ENCODE results near the gene HLA-F. TPM values are rescaled to one million over a fixed set of nuclear protein-coding genes. Genes with fewer than 3 reads are reported as not detected.

Gene HLA-F
- total and polyA plus RNA-seq, 12 donors: 24.0 to 191 (median 31.9) TPM

DNA sequence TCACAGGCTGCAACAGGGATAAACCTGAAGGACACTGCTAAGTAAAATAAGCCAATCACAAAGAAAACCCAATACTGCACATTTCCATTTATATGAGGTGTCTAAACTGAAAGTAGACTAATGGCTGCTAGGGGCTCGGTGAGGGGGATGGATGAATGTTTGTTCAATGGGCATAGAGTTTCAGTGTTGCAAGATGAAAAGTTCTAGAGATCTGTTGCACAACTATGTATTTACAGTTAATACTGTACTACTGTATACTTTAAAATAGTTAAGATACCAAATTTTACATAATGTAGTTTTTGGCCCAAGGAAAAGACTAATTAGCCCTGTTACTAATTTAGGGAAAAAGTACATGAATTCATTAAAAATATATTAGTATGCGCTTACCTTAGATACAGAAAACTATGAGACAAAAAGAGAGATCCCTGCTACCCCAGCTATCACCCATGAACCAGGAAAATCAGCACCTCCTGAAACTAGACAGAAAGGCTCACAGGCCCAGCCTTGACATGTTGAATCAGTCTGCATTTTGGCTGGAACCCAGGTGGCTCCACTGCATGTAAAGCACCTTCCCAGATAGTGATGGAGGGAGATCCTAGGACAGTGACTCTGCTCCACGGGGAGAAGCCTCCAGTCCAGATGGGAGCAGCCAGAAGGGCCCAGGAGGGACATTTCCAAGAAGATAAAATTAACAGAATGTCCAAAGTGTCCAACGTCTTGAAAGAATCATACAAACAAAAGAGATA is 16.1 kb downstream of the HLA-F start:
- H3K27me3 ChIP-seq: no peaks in the 10 kb centered on the region
- no peak overlapping the region for H3K4me3 ChIP-seq
- 51 to 56% methylated on average over 4 of the region's 4 CpGs for WGBS, 2 donors
- peaks cover 0 to 23% (median 0%) of the 10 kb centered on the region in 9 donors for H3K36me3 ChIP-seq
- DNase-seq (no peak), ATAC-seq (no peak)
- H3K27ac ChIP-seq: no peak overlapping the region
- TF ChIP-seq, protein P1, sequence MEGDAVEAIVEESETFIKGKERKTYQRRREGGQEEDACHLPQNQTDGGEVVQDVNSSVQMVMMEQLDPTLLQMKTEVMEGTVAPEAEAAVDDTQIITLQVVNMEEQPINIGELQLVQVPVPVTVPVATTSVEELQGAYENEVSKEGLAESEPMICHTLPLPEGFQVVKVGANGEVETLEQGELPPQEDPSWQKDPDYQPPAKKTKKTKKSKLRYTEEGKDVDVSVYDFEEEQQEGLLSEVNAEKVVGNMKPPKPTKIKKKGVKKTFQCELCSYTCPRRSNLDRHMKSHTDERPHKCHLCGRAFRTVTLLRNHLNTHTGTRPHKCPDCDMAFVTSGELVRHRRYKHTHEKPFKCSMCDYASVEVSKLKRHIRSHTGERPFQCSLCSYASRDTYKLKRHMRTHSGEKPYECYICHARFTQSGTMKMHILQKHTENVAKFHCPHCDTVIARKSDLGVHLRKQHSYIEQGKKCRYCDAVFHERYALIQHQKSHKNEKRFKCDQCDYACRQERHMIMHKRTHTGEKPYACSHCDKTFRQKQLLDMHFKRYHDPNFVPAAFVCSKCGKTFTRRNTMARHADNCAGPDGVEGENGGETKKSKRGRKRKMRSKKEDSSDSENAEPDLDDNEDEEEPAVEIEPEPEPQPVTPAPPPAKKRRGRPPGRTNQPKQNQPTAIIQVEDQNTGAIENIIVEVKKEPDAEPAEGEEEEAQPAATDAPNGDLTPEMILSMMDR (IDR thresholded peaks at IDR 0.05): no peak
- peaks cover 0 to 21% (median 10%) of the 10 kb centered on the region in 9 donors for H3K4me1 ChIP-seq
- H3K9me3 ChIP-seq: peaks cover 0 to 7% (median 0%) of the 10 kb centered on the region in 11 donors
- intact Hi-C loops (cut with DNase I): loop anchor here in 6 of 10 donors (2.0 to 10.0 kb wide), 4 partner anchors 53 to 98 kb away; no protein-coding TSS in a partner anchor

DNA sequence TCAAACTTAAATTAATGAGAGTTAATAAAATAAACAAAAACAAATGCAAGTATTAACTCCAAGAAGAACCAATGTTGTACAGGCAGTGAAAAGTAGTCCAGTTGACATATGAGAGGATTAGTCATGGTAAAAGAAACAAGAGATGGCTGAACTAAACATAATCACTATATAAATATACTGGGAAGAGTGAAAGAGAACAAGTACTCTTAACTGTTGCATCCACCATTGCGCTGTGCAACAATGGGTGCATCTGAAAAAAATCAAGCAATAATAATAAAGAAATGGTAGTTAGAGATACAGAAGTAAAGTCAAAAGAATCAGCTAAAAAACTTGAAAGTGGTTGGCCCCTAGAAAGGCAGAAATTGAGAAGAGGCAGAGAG is 16.6 kb downstream of the HLA-F start:
- WGBS, 2 donors: 97 to 100% methylated on average over 1 of the region's 1 CpG
- intact Hi-C loops (cut with DNase I): loop anchor here in 6 of 10 donors (2.0 to 10.0 kb wide), 4 partner anchors 52 to 97 kb away; no protein-coding TSS in a partner anchor
- Histone ChIP-seq H3K4me1 (peaks cover 0 to 21% (median 10%) of the 10 kb centered on the region in 9 donors), H3K4me3 (no peak overlapping the region), H3K27me3 (no peaks in the 10 kb centered on the region), H3K9me3 (peaks cover 0 to 7% (median 0%) of the 10 kb centered on the region in 11 donors), H3K36me3 (peaks cover 0 to 28% (median 0%) of the 10 kb centered on the region in 9 donors), H3K27ac (no peak overlapping the region)
- ATAC-seq (no peak), DNase-seq (no peak)
- TF ChIP-seq, protein P1 (IDR thresholded peaks at IDR 0.05): no peak

DNA sequence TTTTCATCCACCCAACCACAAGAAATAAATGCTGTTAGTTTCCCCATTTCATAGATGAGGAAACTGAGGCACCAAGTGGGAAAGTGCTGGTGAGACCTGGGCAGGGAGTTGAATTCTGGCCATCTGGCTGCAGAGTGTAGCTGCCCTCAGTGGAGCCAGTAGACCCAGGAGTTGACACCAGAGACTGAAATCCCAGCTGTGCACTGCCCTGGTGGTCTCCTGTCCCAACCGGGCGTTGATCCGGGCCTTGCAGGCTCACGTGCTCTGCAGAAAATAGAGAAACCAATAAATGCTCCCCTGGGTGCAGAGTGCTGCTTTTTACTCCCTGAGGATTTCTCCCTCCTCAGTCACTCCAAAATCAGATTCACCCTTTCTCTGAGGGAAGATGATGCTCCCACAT is 18.4 kb downstream of the HLA-F start:
- DNase-seq (no peak), ATAC-seq (no peak)
- H3K4me1 ChIP-seq: peaks cover 0 to 14% (median 10%) of the 10 kb centered on the region in 9 donors
- H3K27me3 ChIP-seq: no peaks in the 10 kb centered on the region
- H3K9me3 ChIP-seq: no peaks in the 10 kb centered on the region
- no peak overlapping the region for H3K4me3 ChIP-seq
- 81 to 91% methylated on average over 4 of the region's 4 CpGs for WGBS, 2 donors
- intact Hi-C loops (cut with DNase I): no loop called here
- peaks cover 0 to 31% (median 0%) of the 10 kb centered on the region in 9 donors for H3K36me3 ChIP-seq
- TF ChIP-seq, protein P1 (IDR thresholded peaks at IDR 0.05): no peak
- no peak overlapping the region for H3K27ac ChIP-seq

DNA sequence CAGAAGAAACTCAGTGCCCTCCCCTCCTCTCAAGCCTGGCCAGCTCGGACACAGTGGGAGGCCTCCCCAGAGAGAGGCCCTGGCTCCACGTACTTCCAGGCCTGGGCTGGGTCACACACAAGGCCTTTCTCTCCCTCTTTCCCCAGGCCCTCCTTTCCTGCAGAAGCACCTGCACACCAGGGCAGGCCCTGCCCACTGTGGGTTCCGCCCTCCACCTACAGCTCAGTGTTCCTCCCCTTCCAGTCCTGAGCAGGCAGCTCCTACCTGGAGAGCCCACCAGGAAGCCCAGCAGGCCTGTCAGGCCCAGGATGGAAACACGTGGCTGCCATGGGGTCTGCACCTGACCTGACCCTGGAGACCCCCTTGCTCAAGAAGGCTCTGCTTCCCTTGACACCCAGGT is 18.9 kb downstream of the HLA-F start:
- Histone ChIP-seq H3K4me3 (no peak overlapping the region), H3K9me3 (no peaks in the 10 kb centered on the region), H3K36me3 (peaks cover 0 to 31% (median 0%) of the 10 kb centered on the region in 9 donors), H3K27ac (no peak overlapping the region), H3K4me1 (peaks cover 0 to 10% (median 8%) of the 10 kb centered on the region in 9 donors), H3K27me3 (no peaks in the 10 kb centered on the region)
- no peak for ATAC-seq
- DNase-seq: no peak
- intact Hi-C loops (cut with DNase I): no loop called here
- TF ChIP-seq, protein P1 (IDR thresholded peaks at IDR 0.05): no peak
- WGBS, 2 donors: 54 to 65% methylated on average over 4 of the region's 4 CpGs
